ENCODE results near the gene GPC3.

DNA sequence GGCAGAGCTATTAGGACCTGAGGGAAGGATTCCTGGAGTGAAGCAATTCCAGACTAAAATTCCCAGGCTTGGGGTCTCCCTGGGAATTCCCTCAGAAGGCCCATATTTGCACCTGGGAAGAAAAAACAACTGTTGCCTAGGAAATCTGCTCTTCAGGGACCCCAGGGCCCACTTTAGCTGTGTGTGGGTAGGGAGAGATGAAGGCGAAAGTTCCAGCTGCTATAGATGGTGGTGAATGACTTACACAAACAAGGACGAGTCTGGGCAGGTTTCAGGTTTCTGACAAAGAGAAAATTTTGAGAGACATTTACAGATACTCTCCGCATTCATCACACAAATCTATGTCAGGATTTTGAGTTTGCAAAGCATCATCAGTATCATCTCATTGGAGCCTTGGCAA is 126.1 kb downstream of the GPC3 start:
- TF ChIP-seq, protein P1, sequence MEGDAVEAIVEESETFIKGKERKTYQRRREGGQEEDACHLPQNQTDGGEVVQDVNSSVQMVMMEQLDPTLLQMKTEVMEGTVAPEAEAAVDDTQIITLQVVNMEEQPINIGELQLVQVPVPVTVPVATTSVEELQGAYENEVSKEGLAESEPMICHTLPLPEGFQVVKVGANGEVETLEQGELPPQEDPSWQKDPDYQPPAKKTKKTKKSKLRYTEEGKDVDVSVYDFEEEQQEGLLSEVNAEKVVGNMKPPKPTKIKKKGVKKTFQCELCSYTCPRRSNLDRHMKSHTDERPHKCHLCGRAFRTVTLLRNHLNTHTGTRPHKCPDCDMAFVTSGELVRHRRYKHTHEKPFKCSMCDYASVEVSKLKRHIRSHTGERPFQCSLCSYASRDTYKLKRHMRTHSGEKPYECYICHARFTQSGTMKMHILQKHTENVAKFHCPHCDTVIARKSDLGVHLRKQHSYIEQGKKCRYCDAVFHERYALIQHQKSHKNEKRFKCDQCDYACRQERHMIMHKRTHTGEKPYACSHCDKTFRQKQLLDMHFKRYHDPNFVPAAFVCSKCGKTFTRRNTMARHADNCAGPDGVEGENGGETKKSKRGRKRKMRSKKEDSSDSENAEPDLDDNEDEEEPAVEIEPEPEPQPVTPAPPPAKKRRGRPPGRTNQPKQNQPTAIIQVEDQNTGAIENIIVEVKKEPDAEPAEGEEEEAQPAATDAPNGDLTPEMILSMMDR (IDR thresholded peaks at IDR 0.05; ENCODE audit: low read depth, low read length, poor library complexity, severe bottlenecking) = no peak
- no peak for TF ChIP-seq EZH2phosphoT487 (IDR thresholded peaks at IDR 0.05; ENCODE audit: borderline replicate concordance, low read length)

Measured in DOHH2 (cell line).